ENCODE data around the gene TRDMT1. TPM values are rescaled to one million over a fixed set of nuclear protein-coding genes. Genes with fewer than 3 reads are reported as not detected.

Gene TRDMT1
- polyA plus RNA-seq, 3 donors, result 3.1 to 6.6 (median 5.0) TPM

DNA sequence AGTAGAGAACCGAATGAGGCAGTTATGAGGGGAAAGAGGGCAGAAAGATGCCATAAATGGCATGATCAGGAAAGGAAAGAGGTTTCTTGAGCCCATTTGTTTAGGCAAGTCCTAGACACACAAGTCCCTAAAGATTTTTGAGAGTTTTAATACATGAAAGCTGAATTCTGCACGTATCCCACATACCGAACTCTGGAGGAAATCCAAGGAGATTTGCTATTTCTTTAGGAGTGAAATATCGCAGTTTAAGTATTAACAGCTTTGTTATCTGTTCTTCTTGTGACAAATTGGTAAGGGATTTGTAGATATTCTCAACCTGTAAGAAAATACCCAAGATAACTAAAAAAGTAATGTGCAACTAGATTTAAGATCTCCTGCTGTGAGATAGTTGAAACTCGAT is 48.2 kb downstream of the TRDMT1 start:
- Histone ChIP-seq H3K4me2 (replicated peaks; ENCODE audit: extremely low read depth, low read length, poor library complexity, severe bottlenecking) (no peak overlapping the region), H3K79me2 (ENCODE audit: insufficient read depth, low read length) (no peaks in the 10 kb centered on the region), H3K4me1 (ENCODE audit: control insufficient read depth in 1 of 2, insufficient read depth in 2 of 2, low read length in 2 of 2) (no peaks in the 10 kb centered on the region), H4K20me1 (ENCODE audit: insufficient read depth, low read length) (no peaks in the 10 kb centered on the region), H3K4me3 (replicated peaks in 1 of 3; ENCODE audit: low read depth in 2 of 3, low read length in 3 of 3) (no peak overlapping the region), H3K36me3 (replicated peaks in 1 of 2; ENCODE audit: control insufficient read depth in 1 of 2, insufficient read depth in 2 of 2, low read length in 2 of 2) (no peaks in the 10 kb centered on the region), H3K27me3 (ENCODE audit: control insufficient read depth in 2 of 2, insufficient read depth in 2 of 2, low read length in 2 of 2) (no peaks in the 10 kb centered on the region), H3K9ac (ENCODE audit: insufficient read depth, low read length, poor library complexity, severe bottlenecking) (no peak overlapping the region), H2AFZ (ENCODE audit: insufficient read depth, low read depth, low read length, poor library complexity, severe bottlenecking) (no peak overlapping the region), H3K9me3 (replicated peaks in 1 of 2; ENCODE audit: control insufficient read depth in 1 of 2, insufficient read depth in 1 of 2, low read length in 2 of 2) (no peaks in the 10 kb centered on the region), H3K27ac (ENCODE audit: low read depth in 1 of 2, low read length in 2 of 2) (no peak overlapping the region)
- H3K27ac Mint-ChIP-seq, result no peak overlapping the region
- intact Hi-C loops (cut with micrococcal nuclease), result no loop called here
- H3K4me1 Mint-ChIP-seq, result no peaks in the 10 kb centered on the region
- peaks cover 0 to 26% of the 10 kb centered on the region in 2 donors for H3K36me3 Mint-ChIP-seq
- no peak overlapping the region for H3K4me3 Mint-ChIP-seq
- DNase-seq, result no peak
- no peaks in the 10 kb centered on the region for H3K27me3 Mint-ChIP-seq (ENCODE audit: low read depth in 3 of 3)
- no peaks in the 10 kb centered on the region for H3K9me3 Mint-ChIP-seq
- 92% methylated on average over 4 of the region's 5 CpGs for WGBS (ENCODE audit: insufficient coverage)
- TF ChIP-seq, protein P1, sequence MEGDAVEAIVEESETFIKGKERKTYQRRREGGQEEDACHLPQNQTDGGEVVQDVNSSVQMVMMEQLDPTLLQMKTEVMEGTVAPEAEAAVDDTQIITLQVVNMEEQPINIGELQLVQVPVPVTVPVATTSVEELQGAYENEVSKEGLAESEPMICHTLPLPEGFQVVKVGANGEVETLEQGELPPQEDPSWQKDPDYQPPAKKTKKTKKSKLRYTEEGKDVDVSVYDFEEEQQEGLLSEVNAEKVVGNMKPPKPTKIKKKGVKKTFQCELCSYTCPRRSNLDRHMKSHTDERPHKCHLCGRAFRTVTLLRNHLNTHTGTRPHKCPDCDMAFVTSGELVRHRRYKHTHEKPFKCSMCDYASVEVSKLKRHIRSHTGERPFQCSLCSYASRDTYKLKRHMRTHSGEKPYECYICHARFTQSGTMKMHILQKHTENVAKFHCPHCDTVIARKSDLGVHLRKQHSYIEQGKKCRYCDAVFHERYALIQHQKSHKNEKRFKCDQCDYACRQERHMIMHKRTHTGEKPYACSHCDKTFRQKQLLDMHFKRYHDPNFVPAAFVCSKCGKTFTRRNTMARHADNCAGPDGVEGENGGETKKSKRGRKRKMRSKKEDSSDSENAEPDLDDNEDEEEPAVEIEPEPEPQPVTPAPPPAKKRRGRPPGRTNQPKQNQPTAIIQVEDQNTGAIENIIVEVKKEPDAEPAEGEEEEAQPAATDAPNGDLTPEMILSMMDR (IDR thresholded peaks at IDR 0.05), result no peak

DNA sequence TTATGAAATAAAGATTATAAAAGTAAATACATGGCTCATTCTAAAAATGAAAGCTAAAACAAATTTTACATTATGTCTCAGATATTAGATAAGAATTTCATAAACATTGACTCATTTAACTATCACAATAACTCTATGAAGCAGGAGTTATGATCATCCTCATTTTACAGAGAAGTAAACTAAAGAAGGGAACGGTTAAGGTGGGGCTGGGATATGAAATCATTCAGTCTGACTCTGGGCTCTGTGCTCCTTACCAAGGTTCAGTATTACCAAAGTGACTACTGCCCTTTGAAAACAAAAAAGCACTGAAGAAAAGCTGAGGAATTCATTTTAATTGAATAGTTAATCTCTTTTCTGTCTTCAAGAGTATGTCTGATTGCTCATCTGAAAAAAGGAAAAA is 49.8 kb downstream of the TRDMT1 start:
- Mint-ChIP-seq H3K4me1 (peaks cover 3% of the 10 kb centered on the region), H3K9me3 (no peaks in the 10 kb centered on the region), H3K36me3 (peaks cover 0 to 23% of the 10 kb centered on the region in 2 donors), H3K27ac (no peak overlapping the region), H3K4me3 (no peak overlapping the region), H3K27me3 (ENCODE audit: low read depth in 3 of 3) (no peaks in the 10 kb centered on the region)
- no peaks in the 10 kb centered on the region for H3K27me3 ChIP-seq (ENCODE audit: control insufficient read depth in 2 of 2, insufficient read depth in 2 of 2, low read length in 2 of 2)
- no peak overlapping the region for H3K9ac ChIP-seq (ENCODE audit: insufficient read depth, low read length, poor library complexity, severe bottlenecking)
- H3K4me2 ChIP-seq (replicated peaks; ENCODE audit: extremely low read depth, low read length, poor library complexity, severe bottlenecking), result no peak overlapping the region
- intact Hi-C loops (cut with micrococcal nuclease), result no loop called here
- no peak overlapping the region for H2AFZ ChIP-seq (ENCODE audit: insufficient read depth, low read depth, low read length, poor library complexity, severe bottlenecking)
- no peaks in the 10 kb centered on the region for H3K79me2 ChIP-seq (ENCODE audit: insufficient read depth, low read length)
- H3K36me3 ChIP-seq (replicated peaks in 1 of 2; ENCODE audit: control insufficient read depth in 1 of 2, insufficient read depth in 2 of 2, low read length in 2 of 2), result no peaks in the 10 kb centered on the region
- WGBS (ENCODE audit: insufficient coverage), result no CpG with 5 or more reads among the region's 1 CpG
- H3K4me3 ChIP-seq (replicated peaks in 1 of 3; ENCODE audit: low read depth in 2 of 3, low read length in 3 of 3), result no peak overlapping the region
- DNase-seq, result no peak
- H3K9me3 ChIP-seq (replicated peaks in 1 of 2; ENCODE audit: control insufficient read depth in 1 of 2, insufficient read depth in 1 of 2, low read length in 2 of 2), result no peaks in the 10 kb centered on the region
- H4K20me1 ChIP-seq (ENCODE audit: insufficient read depth, low read length), result no peaks in the 10 kb centered on the region
- H3K4me1 ChIP-seq (ENCODE audit: control insufficient read depth in 1 of 2, insufficient read depth in 2 of 2, low read length in 2 of 2), result no peaks in the 10 kb centered on the region
- TF ChIP-seq, protein P1 (IDR thresholded peaks at IDR 0.05), result no peak
- no peak overlapping the region for H3K27ac ChIP-seq (ENCODE audit: low read depth in 1 of 2, low read length in 2 of 2)
